ENCODE measurements around the gene SDR42E2.

GRCh38 chr16:22214889-22215288, 52.6 kb downstream of the SDR42E2 start:
- TF ChIP-seq, protein P1, sequence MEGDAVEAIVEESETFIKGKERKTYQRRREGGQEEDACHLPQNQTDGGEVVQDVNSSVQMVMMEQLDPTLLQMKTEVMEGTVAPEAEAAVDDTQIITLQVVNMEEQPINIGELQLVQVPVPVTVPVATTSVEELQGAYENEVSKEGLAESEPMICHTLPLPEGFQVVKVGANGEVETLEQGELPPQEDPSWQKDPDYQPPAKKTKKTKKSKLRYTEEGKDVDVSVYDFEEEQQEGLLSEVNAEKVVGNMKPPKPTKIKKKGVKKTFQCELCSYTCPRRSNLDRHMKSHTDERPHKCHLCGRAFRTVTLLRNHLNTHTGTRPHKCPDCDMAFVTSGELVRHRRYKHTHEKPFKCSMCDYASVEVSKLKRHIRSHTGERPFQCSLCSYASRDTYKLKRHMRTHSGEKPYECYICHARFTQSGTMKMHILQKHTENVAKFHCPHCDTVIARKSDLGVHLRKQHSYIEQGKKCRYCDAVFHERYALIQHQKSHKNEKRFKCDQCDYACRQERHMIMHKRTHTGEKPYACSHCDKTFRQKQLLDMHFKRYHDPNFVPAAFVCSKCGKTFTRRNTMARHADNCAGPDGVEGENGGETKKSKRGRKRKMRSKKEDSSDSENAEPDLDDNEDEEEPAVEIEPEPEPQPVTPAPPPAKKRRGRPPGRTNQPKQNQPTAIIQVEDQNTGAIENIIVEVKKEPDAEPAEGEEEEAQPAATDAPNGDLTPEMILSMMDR (IDR thresholded peaks at IDR 0.05; ENCODE audit: low read depth, low read length, poor library complexity, severe bottlenecking): no peak
- TF ChIP-seq EZH2phosphoT487 (IDR thresholded peaks at IDR 0.05; ENCODE audit: borderline replicate concordance, low read length): no peak

Measured in DOHH2 (cell line).